Caco-2 (cell line): ENCODE results near the gene SLC9A7. TPM values are rescaled to one million over a fixed set of nuclear protein-coding genes. Genes with fewer than 3 reads are reported as not detected.

Experiments
- BruUV-seq: library from RNA; stranded (reverse); fragments of 400-500 nt; replicated peaks from 2 replicates; lab custom pipeline; 2021; lab: Mats Ljungman, UMichigan
- CTCF ChIA-PET: fragments of 300-600 bp; sonication (Branson Sonifier 250); formaldehyde crosslinking; loops from one replicate; lab custom pipeline; 2022; ENCODE audit warnings: antibody characterized with exemption; lab: Charles Lee
- POLR2A ChIA-PET: fragments of 300-600 bp; sonication (Branson Sonifier 250); formaldehyde crosslinking; loops from one replicate; lab custom pipeline; 2022; ENCODE audit warnings: antibody characterized with exemption; lab: Charles Lee
- DNase-seq, 2 experiments: peaks; one replicate each; pipeline versions ENCODE4 v3.0.0 to v3.0.0-alpha.2; 2020 to 2022
- H3K27me3 ChIP-seq: replicated peaks from 2 replicates; pipeline ENCODE4 v1.6.0; 2011; ENCODE audit warnings: low read length; ENCODE audit not compliant: control insufficient read depth, insufficient read depth
- H3K36me3 ChIP-seq: 2 replicates; pipeline ENCODE4 v1.5.1; 2011; ENCODE audit warnings: low read length; ENCODE audit not compliant: control insufficient read depth, insufficient read depth
- H3K4me1 ChIP-seq: fragments of 250-450 bp; sonication (Bioruptor Pico); 2 replicates; pipeline ENCODE4 v1.5.1; 2020; ENCODE audit warnings: mild to moderate bottlenecking
- H3K4me3 ChIP-seq: 2 replicates; pipeline ENCODE4 v1.5.1; 2011; ENCODE audit warnings: low read depth, mild to moderate bottlenecking, control low read depth, low read length
- H3K9me3 ChIP-seq: fragments of 250-450 bp; sonication (Bioruptor Pico); 2 replicates; pipeline ENCODE4 v1.5.1; 2020; ENCODE audit warnings: mild to moderate bottlenecking, moderate library complexity
- H3K27ac Mint-ChIP-seq: one replicate; pipeline ENCODE4 v1.8.0; 2022; ENCODE audit warnings: mixed read lengths; ENCODE audit not compliant: unreplicated experiment
- H3K27me3 Mint-ChIP-seq: one replicate; pipeline ENCODE4 v1.8.0; 2022; ENCODE audit warnings: mixed read lengths; ENCODE audit not compliant: insufficient read depth, unreplicated experiment
- H3K36me3 Mint-ChIP-seq: one replicate; pipeline ENCODE4 v1.8.0; 2022; ENCODE audit warnings: mild to moderate bottlenecking, mixed read lengths; ENCODE audit not compliant: insufficient read depth, unreplicated experiment
- H3K4me1 Mint-ChIP-seq: one replicate; pipeline ENCODE4 v1.8.0; 2022; ENCODE audit warnings: low read depth, mixed read lengths; ENCODE audit not compliant: unreplicated experiment
- H3K4me3 Mint-ChIP-seq: one replicate; pipeline ENCODE4 v1.8.0; 2022; ENCODE audit warnings: mild to moderate bottlenecking, moderate library complexity, mixed read lengths; ENCODE audit not compliant: unreplicated experiment
- H3K9me3 Mint-ChIP-seq: one replicate; pipeline ENCODE4 v1.8.0; 2022; ENCODE audit warnings: mixed read lengths; ENCODE audit not compliant: unreplicated experiment
- intact Hi-C: fragments of 100-400 bp; cut with micrococcal nuclease; formaldehyde crosslinking; loops from one replicate; pipeline ENCODE4 v1.10.0; 2022; ENCODE audit not compliant: unreplicated experiment
- total RNA-seq: library from RNA; stranded (reverse); gene quantifications from 2 replicates; pipeline ENCODE4 v1.2.3, GENCODE V29; 2022
- TF ChIP-seq, protein P1 (sequence below), 2 experiments: fragments of 200-600 bp in 1 of 2; IDR thresholded peaks; 1 replicate in 1 of 2; 2 replicates in 1 of 2; pipeline versions ENCODE4 v1.5.1 to v1.8.0; 2011 to 2022; ENCODE audit warnings: antibody characterized with exemption in 1 of 2, control low read depth in 1 of 2, inconsistent platforms in 1 of 2, low read depth in 1 of 2, low read length in 1 of 2, mild to moderate bottlenecking in 1 of 2, moderate library complexity in 1 of 2; ENCODE audit not compliant: insufficient read depth in 1 of 2, severe bottlenecking in 1 of 2, unreplicated experiment in 1 of 2

SLC9A7 gene
- total RNA-seq, 1 experiment from 2014 or later: 20.1 TPM

DNA sequence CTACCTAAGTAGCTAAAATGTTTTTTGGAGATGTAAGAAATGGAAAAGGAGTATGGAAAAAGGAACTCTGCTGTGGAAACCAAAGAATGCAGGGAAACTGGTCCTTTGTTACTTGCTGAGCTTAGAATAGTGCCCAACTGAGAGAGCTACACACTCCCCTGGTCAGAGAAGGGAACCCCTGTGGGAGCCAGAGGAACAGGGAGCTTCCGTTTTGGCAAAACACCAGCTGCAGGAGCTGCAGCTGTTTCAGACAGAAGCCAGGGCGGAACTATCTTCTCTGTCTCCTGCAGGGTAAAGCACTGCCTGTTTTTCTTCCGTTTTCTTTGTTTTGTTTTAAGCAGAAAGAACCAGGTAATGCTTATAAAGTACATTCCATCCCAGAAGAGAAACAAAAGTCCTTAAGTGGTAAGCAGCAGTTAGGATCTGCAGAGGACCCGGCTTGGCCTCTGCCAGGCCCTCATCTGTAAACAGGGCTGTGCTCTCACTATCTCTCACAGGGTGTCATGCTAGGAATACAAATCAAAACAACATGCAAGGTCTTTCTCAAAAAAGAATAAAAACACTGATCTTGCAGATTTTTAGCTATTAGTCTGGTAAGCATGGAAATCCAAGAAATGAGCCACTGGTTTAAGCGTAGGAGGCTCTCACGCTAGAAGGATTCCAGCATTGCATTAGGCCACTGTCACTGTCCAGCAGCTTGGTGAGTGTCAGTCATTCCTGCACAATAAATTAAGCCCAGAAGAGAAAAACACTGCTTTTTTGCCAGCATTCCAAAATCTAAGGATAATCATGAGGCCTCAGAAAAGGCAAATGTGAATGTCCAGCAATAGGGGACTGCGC lies 109.3 kb downstream of the SLC9A7 start:
- H3K27me3 Mint-ChIP-seq: no peaks in the 10 kb centered on the region
- H3K9me3 Mint-ChIP-seq: no peaks in the 10 kb centered on the region
- Histone ChIP-seq H3K27me3 (no peaks in the 10 kb centered on the region), H3K4me1 (no peaks in the 10 kb centered on the region), H3K4me3 (no peak overlapping the region), H3K9me3 (no peaks in the 10 kb centered on the region), H3K36me3 (0 out of 2 replicates have a peak, but pooled peaks cover 1% of the 10 kb centered on the region)
- no TSS peak for BruUV-seq
- ChIA-PET CTCF (no interaction called here), POLR2A (interaction anchor here (0.5 kb wide), 1 partner anchor 95 kb away, joined by 7 read pairs; no protein-coding TSS in a partner anchor)
- no peak for DNase-seq
- no peak overlapping the region for H3K27ac Mint-ChIP-seq
- H3K36me3 Mint-ChIP-seq: peaks cover 7% of the 10 kb centered on the region
- H3K4me3 Mint-ChIP-seq: no peak overlapping the region
- intact Hi-C loops: no loop called here
- TF ChIP-seq, protein P1, sequence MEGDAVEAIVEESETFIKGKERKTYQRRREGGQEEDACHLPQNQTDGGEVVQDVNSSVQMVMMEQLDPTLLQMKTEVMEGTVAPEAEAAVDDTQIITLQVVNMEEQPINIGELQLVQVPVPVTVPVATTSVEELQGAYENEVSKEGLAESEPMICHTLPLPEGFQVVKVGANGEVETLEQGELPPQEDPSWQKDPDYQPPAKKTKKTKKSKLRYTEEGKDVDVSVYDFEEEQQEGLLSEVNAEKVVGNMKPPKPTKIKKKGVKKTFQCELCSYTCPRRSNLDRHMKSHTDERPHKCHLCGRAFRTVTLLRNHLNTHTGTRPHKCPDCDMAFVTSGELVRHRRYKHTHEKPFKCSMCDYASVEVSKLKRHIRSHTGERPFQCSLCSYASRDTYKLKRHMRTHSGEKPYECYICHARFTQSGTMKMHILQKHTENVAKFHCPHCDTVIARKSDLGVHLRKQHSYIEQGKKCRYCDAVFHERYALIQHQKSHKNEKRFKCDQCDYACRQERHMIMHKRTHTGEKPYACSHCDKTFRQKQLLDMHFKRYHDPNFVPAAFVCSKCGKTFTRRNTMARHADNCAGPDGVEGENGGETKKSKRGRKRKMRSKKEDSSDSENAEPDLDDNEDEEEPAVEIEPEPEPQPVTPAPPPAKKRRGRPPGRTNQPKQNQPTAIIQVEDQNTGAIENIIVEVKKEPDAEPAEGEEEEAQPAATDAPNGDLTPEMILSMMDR (IDR thresholded peaks at IDR 0.05; ENCODE audit: insufficient read depth in 1 of 2, low read depth in 1 of 2, low read length in 1 of 2, severe bottlenecking in 1 of 2, unreplicated experiment in 1 of 2): no peak
- H3K4me1 Mint-ChIP-seq: no peaks in the 10 kb centered on the region

DNA sequence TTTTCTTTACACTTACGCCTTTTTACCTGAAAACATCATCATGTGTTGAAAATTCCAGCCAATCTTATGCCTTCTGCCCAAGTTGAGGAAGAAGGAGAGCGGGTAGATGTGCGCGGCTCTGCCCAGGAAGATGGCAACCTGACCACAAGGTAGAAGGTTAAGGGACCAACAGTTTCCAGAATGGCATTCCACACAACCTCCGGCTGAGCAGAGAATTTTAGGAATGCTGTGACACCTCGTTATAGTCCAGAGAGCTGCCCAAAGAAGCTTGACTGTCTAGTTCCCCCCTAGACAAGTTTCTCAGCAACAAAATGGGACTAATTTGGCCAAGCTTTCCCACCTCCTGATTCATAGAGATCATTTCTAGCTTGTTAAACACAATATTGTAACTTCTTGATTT lies 110.3 kb downstream of the SLC9A7 start:
- no peak for DNase-seq
- H3K4me1 Mint-ChIP-seq: no peaks in the 10 kb centered on the region
- no peaks in the 10 kb centered on the region for H3K9me3 ChIP-seq
- no peak overlapping the region for H3K4me3 ChIP-seq
- peaks cover 7% of the 10 kb centered on the region for H3K36me3 Mint-ChIP-seq
- ChIA-PET POLR2A (interaction anchor here (0.5 kb wide), 1 partner anchor 94 kb away, joined by 7 read pairs; no protein-coding TSS in a partner anchor), CTCF (no interaction called here)
- no peaks in the 10 kb centered on the region for H3K9me3 Mint-ChIP-seq
- TF ChIP-seq, protein P1 (IDR thresholded peaks at IDR 0.05; ENCODE audit: insufficient read depth in 1 of 2, low read depth in 1 of 2, low read length in 1 of 2, severe bottlenecking in 1 of 2, unreplicated experiment in 1 of 2): no peak
- H3K27me3 Mint-ChIP-seq: no peaks in the 10 kb centered on the region
- no TSS peak for BruUV-seq
- no peak overlapping the region for H3K4me3 Mint-ChIP-seq
- H3K27ac Mint-ChIP-seq: no peak overlapping the region
- H3K27me3 ChIP-seq: no peaks in the 10 kb centered on the region
- no peaks in the 10 kb centered on the region for H3K4me1 ChIP-seq
- 0 out of 2 replicates have a peak, but pooled peaks cover 1% of the 10 kb centered on the region for H3K36me3 ChIP-seq
- intact Hi-C loops: no loop called here

DNA sequence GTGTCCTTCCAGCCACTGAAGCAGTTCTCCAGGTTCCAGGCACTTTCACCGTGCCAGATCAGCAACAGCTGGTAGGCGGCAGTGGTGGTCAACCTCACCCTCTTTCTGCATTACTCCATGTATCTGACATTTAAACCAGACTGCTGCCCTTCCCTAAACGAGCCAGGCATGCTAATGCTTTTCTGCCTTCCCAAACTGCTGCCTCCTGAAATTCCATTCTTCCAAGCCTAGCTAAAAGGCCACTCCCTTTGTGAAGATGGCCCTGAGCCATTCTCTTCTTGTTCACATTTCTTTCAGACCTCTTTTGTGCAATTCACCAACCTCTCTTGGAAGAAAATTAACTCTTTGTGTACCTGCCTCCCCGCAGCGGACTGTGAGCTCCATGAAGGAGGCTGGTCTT lies 111.7 kb downstream of the SLC9A7 start:
- TF ChIP-seq, protein P1 (IDR thresholded peaks at IDR 0.05; ENCODE audit: insufficient read depth in 1 of 2, low read depth in 1 of 2, low read length in 1 of 2, severe bottlenecking in 1 of 2, unreplicated experiment in 1 of 2): no peak
- Histone ChIP-seq H3K36me3 (0 out of 2 replicates have a peak, but pooled peaks cover 1% of the 10 kb centered on the region), H3K4me3 (no peak overlapping the region), H3K27me3 (no peaks in the 10 kb centered on the region), H3K4me1 (no peaks in the 10 kb centered on the region), H3K9me3 (no peaks in the 10 kb centered on the region)
- Mint-ChIP-seq H3K27ac (no peak overlapping the region), H3K36me3 (peaks cover 7% of the 10 kb centered on the region), H3K4me1 (no peaks in the 10 kb centered on the region), H3K27me3 (no peaks in the 10 kb centered on the region), H3K9me3 (no peaks in the 10 kb centered on the region), H3K4me3 (no peak overlapping the region)
- no peak for DNase-seq
- ChIA-PET POLR2A (no interaction called here), CTCF (no interaction called here)
- intact Hi-C loops: no loop called here
- BruUV-seq: no TSS peak
